NOMO-1 treated with DMSO at 0.1 percent for 48 hours (cell line): ENCODE results near the gene STAT6.
A peak's percentile ranks its signal among the peaks of the same experiment; 100 is the strongest.
"Not testable (repeated sequence)": the region's sequence is repeated elsewhere in the genome, so short reads cannot be mapped to it uniquely, and the experiment has no call there.

Experiments
- DNase-seq: peaks from one replicate; lab custom pipeline; 2025; ENCODE audit not compliant: unreplicated experiment; lab: John Stamatoyannopoulos, UW

STAT6 gene

DNA sequence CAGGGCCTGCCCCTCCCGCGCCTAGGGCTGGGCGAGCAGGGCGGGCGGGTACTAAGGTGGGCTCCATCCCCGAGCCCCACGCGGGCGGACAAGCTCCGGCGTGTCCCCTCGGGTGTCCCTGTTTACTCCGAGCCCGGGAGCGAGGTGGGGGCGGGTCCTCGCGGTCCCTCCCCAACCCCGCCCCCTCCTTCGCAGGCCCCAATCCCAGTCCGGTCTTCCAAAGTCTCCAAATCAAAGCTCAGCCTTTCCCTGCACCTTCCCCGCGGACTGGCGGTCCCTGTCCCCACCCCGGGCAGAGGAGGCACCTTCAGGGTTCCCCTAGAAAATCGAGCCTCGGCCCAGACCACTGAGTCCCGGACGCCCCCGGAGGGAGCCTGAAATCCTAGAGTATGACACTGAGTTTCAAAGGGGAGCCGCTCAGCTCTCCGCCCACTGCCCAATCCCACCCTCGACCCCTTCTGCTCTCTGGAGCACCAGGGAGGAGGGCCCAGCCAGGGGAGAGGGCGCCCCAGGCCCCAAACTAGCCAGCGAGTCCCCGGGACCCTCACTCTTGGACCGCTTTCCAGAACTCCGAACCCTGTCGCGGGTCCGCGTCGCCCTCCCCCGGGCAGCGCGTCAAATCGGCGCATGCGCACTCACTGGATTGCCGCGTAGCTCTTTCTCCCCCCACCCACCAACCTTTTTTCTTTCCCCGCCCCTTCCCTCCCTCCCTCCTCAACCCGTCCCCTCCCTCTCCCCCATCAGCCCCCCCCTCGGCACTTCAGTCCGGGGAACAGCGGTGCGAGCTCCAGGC is 16.8 kb upstream of the STAT6 start, which contains the start of gene LRP1:
Gene LRP1, plus strand, starts transcription at position 758 of the 793 bp plus-strand sequence. CDS start 482 bp downstream, outside the sequence.
- DNase-seq: peak; percentile 36

DNA sequence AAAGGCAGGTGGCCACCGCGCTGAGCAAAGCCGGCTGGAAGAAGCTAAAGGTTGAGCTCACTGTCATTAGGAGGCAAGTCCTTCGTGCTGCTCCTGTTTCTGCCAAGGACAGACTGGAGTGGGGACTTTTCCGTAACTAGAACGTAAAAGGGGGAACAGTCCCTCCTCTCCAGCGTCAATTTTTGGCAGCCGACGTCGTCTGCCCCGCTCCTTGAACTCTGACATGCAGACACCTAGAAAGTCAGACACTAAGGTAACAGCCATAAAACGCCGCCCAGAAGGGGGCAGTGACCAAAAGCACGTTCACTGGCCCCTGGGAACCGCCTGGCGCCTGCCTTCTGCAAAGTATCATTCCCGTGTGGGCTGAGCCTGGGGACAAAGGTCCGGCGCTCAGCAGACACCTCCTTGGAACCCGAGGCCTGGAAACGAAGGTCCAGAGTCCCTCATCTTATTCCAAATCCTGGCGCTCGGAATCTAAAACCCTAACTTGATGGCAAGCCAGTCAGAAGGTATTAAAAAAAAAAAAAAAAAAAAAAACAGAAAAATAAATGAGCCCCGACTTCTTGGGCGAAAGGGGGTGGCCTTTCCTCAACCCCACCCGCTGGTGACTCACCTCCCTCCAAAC is 16.1 kb upstream of the STAT6 start:
- DNase-seq: peak; percentile 32

- DNase-seq: no peak
Observed at GRCh38 chr12:57126561-57126960, 15.4 kb upstream of the STAT6 start.

DNA sequence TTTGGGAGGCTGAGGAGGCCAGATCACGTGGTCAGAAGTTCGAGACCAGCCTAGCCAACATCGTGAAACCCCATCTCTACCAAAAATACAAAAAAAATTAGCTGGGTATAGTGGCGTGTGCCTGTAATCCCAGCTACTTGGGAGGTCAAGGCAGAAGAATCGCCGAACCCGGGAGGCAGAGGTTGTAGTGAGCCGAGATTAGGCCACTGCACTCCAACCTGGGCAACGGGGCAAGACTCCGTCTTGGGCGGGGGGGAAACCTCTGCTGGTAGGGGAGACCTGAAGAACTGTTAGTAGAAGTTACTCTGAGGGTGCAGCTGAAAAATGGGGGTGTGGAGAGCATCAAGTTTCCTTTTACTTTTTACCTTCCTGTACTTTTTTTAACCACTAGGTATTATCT is 14.9 kb upstream of the STAT6 start:
- no peak for DNase-seq

DNA sequence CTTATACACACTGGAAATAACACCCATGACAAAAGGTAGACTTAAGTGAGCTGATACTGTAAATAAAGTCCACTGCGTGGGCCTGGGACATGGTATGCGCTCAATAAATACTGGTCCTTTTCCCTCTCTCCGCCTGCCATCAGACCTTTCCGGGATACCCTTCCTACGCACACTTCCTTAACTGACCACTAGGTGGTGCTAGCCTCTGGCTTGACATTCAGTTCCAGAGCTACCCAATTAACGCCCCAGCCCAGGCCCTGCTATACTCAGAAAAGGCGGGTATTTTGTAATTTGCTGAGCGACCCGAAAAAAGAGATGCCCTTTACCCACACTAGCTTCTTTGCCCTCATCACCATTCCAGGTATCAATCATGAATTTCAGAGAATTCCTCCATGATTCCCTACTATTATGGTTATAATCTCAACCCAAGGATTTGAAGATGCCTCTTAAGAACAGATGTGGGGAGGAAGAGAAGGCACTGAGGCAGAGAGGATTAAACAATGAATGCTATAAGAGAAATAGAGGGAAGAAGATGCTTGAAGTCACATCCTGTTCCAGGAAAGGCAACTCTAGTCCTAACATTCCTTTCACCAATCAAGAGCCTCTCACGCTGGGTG is 13.2 kb upstream of the STAT6 start:
- peak; percentile 79 for DNase-seq

DNA sequence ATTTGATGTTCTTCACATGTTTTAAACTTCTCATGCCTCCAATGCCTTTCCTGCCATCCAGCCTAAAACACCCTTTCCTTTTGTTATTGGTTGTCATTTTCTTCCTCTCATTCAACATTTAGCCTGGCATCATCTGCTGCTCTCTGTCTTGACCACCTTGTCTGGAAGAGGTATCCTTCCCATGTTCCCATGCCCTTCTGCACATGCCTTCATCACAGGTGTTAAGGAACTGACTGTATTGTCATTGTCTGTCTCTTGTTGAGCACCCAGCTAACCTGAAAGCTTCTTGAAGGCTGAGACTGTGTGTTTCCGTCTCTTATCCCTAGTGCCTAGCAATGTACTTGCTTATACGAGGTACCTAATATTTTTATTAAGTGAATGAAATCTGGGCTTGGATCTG is 12.7 kb upstream of the STAT6 start:
- DNase-seq: no peak

DNA sequence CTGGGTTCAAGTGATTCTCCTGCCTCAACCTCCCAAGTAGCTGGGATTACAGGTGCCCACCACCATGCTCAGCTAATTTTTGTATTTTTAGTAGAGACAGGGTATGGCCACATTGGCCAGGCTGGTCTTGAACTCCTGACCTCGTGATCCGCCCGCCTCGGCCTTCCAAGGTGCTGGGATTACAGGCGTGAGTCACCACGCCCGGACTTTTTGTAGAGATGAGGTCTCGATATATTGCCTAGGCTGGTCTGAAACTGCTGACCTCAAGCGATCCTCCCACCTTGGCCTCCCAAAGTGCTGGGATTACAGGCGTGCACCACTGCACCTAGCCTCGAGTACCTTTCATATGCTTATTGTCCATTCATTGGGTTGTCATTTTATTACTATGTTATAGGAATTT is 9.6 kb upstream of the STAT6 start:
- DNase-seq: not testable (repeated sequence)

DNA sequence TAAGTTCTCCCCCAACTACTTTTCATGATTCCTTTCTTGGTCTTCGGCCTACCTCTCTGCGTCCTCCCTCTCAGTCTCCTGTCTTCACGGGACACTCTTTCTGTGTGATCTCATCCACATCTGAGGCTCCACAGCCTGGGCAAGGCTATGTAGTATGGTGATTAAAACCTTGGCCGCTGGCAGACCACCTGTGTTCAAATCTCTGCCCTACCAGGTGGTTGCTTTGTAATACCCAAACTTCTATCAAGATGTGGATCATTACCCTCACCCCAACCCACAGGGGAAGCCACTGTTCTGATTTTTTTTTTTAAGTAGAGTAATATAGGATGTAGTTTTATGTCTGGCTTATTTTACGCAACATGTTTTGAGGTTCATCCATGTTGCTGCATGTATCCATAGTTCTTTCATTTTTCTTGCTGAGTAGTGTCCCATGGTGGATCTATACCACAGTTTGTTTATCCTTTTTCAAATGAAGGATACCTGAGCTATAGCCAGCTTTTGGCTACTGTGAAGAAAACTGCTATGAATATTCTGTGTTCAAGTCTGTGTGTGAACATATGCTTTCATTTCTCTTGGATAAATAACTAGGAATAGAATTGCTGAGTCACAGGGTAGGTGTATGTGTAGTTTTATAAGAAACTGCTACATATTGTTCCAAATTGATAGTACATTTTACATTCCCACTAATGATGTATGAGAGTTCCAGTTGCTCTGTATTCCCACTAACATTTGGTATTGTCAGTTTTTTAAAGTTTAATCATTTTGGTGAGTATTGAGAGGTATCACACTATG is 8.3 kb upstream of the STAT6 start:
- DNase-seq: no peak

GRCh38 chr12:57118711-57119271 is 7.6 kb upstream of the STAT6 start:
- peak; percentile 76 for DNase-seq

DNA sequence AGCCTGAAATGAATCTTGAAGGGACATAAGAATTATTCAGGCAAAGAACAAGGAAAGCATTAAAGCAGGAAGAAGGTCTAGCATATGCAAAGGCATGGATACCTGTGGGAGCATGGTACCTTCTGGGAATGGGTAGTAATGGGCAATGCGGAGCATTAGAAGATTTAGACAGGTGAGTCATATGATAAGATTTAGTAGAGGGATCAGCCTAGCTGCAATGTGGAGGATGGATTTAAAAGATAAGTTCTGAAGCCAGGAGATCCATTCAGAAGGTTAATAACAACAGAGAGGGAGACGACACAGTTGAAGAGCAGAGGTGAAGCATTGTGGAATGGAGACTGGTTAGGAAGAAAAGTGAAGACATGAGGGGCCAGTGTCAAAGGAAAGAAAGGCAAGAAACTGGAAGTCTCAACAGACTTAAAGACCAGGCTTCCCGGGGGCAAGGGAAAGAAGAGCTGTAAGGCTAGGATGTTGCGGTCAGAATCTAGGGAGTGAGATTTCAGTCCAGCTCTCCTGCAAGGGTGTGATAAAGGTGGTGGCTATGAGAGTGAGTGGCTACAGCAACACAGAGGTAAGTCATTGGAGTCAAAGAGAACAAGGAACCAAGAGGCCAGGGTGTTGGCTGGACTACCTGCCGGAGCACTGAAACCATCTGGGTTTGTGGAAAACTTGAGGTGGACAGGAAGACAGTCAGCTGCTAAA is 5.6 kb upstream of the STAT6 start:
- no peak for DNase-seq

DNA sequence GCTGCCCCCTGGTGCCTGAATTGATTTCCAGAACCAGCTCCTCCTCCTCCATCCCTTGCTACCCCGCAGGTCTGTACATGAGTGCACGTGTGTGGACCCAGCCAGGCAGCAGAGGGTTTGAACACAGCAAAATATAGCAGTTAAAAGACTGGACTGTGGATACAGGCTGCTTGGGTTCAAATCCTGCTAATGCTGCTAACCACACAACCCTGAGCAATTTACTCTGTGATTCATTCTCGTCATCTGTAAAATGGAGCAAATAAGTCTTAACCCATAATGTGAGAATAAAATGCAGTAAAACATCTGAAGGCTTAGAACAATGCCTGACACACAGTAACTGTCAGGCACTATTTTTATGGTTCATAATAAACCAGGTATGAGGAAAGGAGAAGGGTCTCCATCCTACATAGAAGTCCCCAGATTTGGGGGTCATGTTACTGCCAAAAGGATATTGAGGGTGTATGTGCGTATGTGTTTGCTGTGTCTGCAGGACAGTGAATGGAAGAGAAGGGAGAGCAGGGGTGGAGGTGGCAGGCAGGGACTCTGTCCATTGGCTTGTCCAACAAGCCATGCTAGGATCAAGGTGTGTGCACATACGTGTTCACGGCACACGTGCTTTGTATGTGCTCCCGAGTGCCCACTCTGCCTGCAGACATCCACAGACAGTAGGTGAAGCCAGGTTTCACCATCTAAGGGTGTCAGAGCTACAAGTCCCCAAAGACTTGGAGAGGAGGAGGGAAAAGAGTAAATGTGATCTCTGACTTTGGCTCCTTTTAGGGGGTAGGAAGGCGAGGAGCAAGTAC is 1.5 kb upstream of the STAT6 start:
- DNase-seq: no peak

GRCh38 chr12:57110104-57111030 is 795 bp downstream of the STAT6 start:
- peak; percentile 77 for DNase-seq

- no peak for DNase-seq
Observed at GRCh38 chr12:57109207-57110103, 1.7 kb downstream of the STAT6 start.

- no peak for DNase-seq
Observed at GRCh38 chr12:57107456-57108155, 3.6 kb downstream of the STAT6 start.

DNA sequence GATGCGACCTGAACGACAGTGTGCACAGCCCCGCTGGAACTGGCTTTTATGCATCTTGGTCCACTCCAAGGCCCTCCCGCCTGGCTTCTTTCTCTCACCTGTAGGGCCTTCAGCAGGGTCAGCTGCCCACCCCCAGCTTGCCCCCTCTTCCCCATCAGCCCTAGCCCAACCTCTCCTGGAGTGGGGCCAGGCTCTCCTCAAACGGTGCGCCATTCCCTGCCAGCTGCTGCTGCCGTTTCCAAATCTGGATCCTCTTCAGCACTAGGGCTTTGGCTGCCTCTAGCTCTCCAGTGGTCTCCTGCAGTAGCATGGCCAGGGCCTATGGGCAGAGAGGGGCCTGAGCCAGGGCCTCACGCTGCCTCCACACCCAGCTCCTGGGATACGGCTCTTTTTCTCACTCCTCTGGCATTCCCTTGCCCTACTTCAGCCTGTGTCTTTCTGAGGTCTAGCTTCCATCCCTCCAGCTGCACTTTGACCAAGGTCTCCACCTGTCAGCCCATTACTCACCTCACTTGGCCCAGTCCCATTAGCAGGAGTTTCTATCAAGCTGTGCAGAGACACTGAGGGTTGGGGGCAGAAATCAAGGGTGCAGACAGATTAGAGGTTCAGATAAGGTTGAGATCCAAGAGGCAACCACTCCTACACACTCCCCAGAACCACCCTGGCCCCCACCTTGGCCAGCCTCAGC is 5.0 kb downstream of the STAT6 start:
- no peak for DNase-seq

- DNase-seq: no peak
Observed at GRCh38 chr12:57105011-57105753, 6.0 kb downstream of the STAT6 start.
